Hepatocyte (in vitro differentiated cells): ENCODE measurements around the gene DNAJC5G.
A peak's percentile ranks its signal among the peaks of the same experiment; 100 is the strongest.

Source experiments
- CTCF ChIP-seq: fragments of 200-600 bp; sonication (generic); IDR thresholded peaks from 2 replicates; pipeline ENCODE4 v1.5.1; 2016; ENCODE audit warnings: antibody characterized with exemption, mild to moderate bottlenecking; ENCODE audit not compliant: poor library complexity
- EZH2 ChIP-seq: fragments of 200-600 bp; sonication (generic); IDR thresholded peaks from 2 replicates; pipeline ENCODE4 v1.6.1; 2016; ENCODE audit warnings: antibody characterized with exemption, mild to moderate bottlenecking, borderline replicate concordance
- EZH2phosphoT487 ChIP-seq: fragments of 200-600 bp; sonication (generic); IDR thresholded peaks from one replicate; pipeline ENCODE4 v1.6.1; 2018; ENCODE audit warnings: antibody characterized with exemption, mild to moderate bottlenecking, low read depth, moderate library complexity; ENCODE audit not compliant: unreplicated experiment, severe bottlenecking

GRCh38 chr2:27264253-27264752 lies 10.9 kb upstream of the DNAJC5G start:
- TF ChIP-seq CTCF (no peak), EZH2phosphoT487 (no peak), EZH2 (peak; percentile 63)
